Measurements from ENCODE around the gene LYZ.

Gene LYZ

DNA sequence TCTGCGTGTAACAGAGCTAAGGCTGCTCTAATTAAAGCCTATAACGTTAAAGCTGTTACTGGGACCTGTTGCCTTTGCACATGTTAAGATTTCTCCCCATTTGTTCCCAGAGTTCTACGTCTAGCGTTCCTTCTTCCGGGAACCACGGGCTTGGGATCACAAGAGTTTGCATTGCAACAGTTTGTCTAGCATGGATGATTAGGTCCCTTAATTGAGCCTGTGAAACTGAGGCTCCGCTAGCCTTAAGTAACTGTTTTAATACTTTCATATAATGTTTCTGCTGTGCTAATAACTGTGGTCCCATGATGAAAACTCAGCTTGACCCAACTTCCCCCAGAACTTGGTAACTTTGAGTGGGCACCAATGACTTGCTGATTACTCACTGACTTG lies 16.7 kb upstream of the LYZ start:
- Histone ChIP-seq H3K9me3 (ENCODE audit: low read length) (no peaks in the 10 kb centered on the region), H3K4me3 (ENCODE audit: low read depth, low read length, poor library complexity, severe bottlenecking) (peak overlapping the region; percentile 52), H3K36me3 (ENCODE audit: insufficient read depth, low read length) (no peaks in the 10 kb centered on the region), H3K27me3 (ENCODE audit: insufficient read depth, low read length) (no peaks in the 10 kb centered on the region), H3K9ac (ENCODE audit: low read length) (peak overlapping the region; percentile 57; the same call in 1 of the 2 replicates), H3K27ac (ENCODE audit: low read depth, low read length, poor library complexity, severe bottlenecking) (peak overlapping the region; percentile 58), H3K4me2 (ENCODE audit: low read length) (peak overlapping the region; percentile 84), H3F3A (ENCODE audit: insufficient read depth, low read length) (no peaks in the 10 kb centered on the region), H4K20me1 (ENCODE audit: insufficient read depth, low read length) (no peaks in the 10 kb centered on the region), H3K9me2 (ENCODE audit: low read depth, low read length) (no peaks in the 10 kb centered on the region), H3K4me1 (ENCODE audit: insufficient read depth, low read length, severe bottlenecking) (peaks cover 30% of the 10 kb centered on the region), H3K79me2 (ENCODE audit: insufficient read depth, low read length) (no peaks in the 10 kb centered on the region), H2AFZ (ENCODE audit: low read length) (peak overlapping the region; percentile 38)
- TF ChIP-seq, protein P1, sequence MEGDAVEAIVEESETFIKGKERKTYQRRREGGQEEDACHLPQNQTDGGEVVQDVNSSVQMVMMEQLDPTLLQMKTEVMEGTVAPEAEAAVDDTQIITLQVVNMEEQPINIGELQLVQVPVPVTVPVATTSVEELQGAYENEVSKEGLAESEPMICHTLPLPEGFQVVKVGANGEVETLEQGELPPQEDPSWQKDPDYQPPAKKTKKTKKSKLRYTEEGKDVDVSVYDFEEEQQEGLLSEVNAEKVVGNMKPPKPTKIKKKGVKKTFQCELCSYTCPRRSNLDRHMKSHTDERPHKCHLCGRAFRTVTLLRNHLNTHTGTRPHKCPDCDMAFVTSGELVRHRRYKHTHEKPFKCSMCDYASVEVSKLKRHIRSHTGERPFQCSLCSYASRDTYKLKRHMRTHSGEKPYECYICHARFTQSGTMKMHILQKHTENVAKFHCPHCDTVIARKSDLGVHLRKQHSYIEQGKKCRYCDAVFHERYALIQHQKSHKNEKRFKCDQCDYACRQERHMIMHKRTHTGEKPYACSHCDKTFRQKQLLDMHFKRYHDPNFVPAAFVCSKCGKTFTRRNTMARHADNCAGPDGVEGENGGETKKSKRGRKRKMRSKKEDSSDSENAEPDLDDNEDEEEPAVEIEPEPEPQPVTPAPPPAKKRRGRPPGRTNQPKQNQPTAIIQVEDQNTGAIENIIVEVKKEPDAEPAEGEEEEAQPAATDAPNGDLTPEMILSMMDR (IDR thresholded peaks at IDR 0.05; ENCODE audit: low read length): no peak
- TF ChIP-seq EZH2 (IDR thresholded peaks at IDR 0.05; ENCODE audit: borderline replicate concordance, low read length): no peak

DNA sequence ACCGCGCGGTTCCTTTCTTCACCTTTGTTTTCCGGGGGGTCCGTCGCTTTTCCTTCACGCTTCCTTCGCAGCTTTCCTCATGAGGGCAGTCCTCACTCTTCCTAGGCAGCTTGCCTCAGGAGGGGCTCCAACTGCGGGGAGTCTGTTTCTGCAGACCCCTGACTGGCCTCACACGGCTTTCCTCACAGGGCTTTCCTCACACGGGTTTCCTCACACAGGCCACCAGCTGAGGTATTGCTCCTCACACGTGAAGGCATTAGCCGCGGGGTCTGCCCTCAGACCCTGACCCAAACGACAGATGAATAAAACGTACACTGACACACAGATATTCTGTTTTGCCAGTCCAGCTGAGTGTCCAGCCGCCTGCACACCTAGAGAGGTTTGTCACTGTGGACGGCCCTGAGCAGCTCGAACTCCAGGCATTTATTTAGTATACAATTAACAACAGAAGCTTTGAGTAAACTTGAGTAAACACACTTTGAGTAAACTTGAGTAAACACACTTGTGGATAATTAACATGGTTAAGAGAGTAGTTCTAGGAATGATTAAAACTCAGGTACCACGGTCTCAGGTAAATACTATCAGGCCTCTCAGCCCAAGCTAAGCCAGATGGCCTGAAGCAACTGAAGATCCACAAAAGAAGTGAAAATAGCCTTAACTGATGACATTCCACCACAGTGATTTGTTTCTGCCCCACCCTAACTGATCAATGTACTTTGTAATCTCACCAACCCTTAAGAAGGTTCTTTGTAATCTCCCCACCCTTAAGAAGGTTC lies 16.1 kb upstream of the LYZ start:
- Histone ChIP-seq H3K4me2 (ENCODE audit: low read length) (no peak overlapping the region), H3K36me3 (ENCODE audit: insufficient read depth, low read length) (no peaks in the 10 kb centered on the region), H4K20me1 (ENCODE audit: insufficient read depth, low read length) (no peaks in the 10 kb centered on the region), H3K79me2 (ENCODE audit: insufficient read depth, low read length) (no peaks in the 10 kb centered on the region), H3K9me3 (ENCODE audit: low read length) (no peaks in the 10 kb centered on the region), H3K4me1 (ENCODE audit: insufficient read depth, low read length, severe bottlenecking) (peaks cover 31% of the 10 kb centered on the region), H3K4me3 (ENCODE audit: low read depth, low read length, poor library complexity, severe bottlenecking) (no peak overlapping the region), H2AFZ (ENCODE audit: low read length) (0 out of 2 replicates have a peak overlapping the region, but pooled peaks have one; percentile 38), H3K27ac (ENCODE audit: low read depth, low read length, poor library complexity, severe bottlenecking) (no peak overlapping the region), H3K9ac (ENCODE audit: low read length) (no peak overlapping the region), H3K9me2 (ENCODE audit: low read depth, low read length) (no peaks in the 10 kb centered on the region), H3K27me3 (ENCODE audit: insufficient read depth, low read length) (no peaks in the 10 kb centered on the region), H3F3A (ENCODE audit: insufficient read depth, low read length) (no peaks in the 10 kb centered on the region)
- TF ChIP-seq, protein P1 (IDR thresholded peaks at IDR 0.05; ENCODE audit: low read length): no peak
- no peak for TF ChIP-seq EZH2 (IDR thresholded peaks at IDR 0.05; ENCODE audit: borderline replicate concordance, low read length)

DNA sequence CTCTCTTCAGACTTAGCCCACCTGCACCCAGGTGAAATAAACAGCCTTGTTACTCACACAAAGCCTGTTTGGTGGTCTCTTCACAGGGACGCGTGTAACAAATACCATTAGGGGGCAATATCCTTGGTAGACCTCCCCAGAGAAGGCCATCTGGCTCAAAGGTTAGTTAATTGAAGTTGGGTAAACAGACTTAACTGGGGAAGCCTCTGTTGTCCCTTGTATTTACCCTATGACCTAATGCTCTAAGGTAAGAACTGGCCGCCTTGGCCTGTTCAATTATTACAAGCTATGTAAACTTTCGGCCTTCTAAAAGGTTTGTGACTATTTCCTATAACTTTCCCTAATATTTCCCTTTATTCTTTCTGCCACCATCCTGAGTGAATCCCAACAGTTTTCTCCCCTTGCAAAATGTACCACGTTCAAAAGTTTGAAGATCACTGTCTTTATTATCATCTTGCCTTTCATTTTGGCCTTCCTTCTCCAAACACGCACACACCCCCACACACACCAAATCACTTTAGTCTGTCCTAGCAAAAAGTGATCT lies 15.3 kb upstream of the LYZ start:
- Histone ChIP-seq H3K79me2 (ENCODE audit: insufficient read depth, low read length) (no peaks in the 10 kb centered on the region), H3K27me3 (ENCODE audit: insufficient read depth, low read length) (no peaks in the 10 kb centered on the region), H3K27ac (ENCODE audit: low read depth, low read length, poor library complexity, severe bottlenecking) (no peak overlapping the region), H3K9ac (ENCODE audit: low read length) (no peak overlapping the region), H3F3A (ENCODE audit: insufficient read depth, low read length) (no peaks in the 10 kb centered on the region), H3K4me1 (ENCODE audit: insufficient read depth, low read length, severe bottlenecking) (peaks cover 39% of the 10 kb centered on the region), H2AFZ (ENCODE audit: low read length) (no peak overlapping the region), H3K9me3 (ENCODE audit: low read length) (no peaks in the 10 kb centered on the region), H3K36me3 (ENCODE audit: insufficient read depth, low read length) (no peaks in the 10 kb centered on the region), H4K20me1 (ENCODE audit: insufficient read depth, low read length) (no peaks in the 10 kb centered on the region), H3K9me2 (ENCODE audit: low read depth, low read length) (no peaks in the 10 kb centered on the region), H3K4me2 (ENCODE audit: low read length) (no peak overlapping the region), H3K4me3 (ENCODE audit: low read depth, low read length, poor library complexity, severe bottlenecking) (no peak overlapping the region)
- TF ChIP-seq, protein P1 (IDR thresholded peaks at IDR 0.05; ENCODE audit: low read length): no peak
- TF ChIP-seq EZH2 (IDR thresholded peaks at IDR 0.05; ENCODE audit: borderline replicate concordance, low read length): no peak
